Posterior vena cava (tissue), 2 donors: ENCODE results near the gene NUDT3. TPM values are rescaled to one million over a fixed set of nuclear protein-coding genes. Genes with fewer than 3 reads are reported as not detected.
A peak's percentile ranks its signal among the peaks of the same experiment; 100 is the strongest.
"Not testable (repeated sequence)": the region's sequence is repeated elsewhere in the genome, so short reads cannot be mapped to it uniquely, and the experiment has no call there.

Experiments
- DNase-seq: peaks from one replicate; pipeline ENCODE4 v3.0.0-alpha.2; 2020; ENCODE audit warnings: low spot score
- intact Hi-C, 2 donors: fragments of 100-400 bp; cut with DNase I; formaldehyde crosslinking; loops; one replicate each; pipeline versions ENCODE4 v1.14.1 to v1.14.2; 2022 to 2023
- total RNA-seq, 2 donors: library from RNA; stranded (reverse); fragmentation: NEBNext Ultra II Directional; extraction: Animal tissue kit (Norgen Biotek cat#: 25700); gene quantifications; one replicate each; pipeline ENCODE4 v1.2.1, GENCODE V29; 2021
- donor health status: DM: yes; HTN: yes; CAD: no.
- donor health status: DM: yes; HTN: yes; CAD: no.

NUDT3 gene
- total RNA-seq, 2 donors from 2014 or later = 41.9 to 49.9 TPM

DNA sequence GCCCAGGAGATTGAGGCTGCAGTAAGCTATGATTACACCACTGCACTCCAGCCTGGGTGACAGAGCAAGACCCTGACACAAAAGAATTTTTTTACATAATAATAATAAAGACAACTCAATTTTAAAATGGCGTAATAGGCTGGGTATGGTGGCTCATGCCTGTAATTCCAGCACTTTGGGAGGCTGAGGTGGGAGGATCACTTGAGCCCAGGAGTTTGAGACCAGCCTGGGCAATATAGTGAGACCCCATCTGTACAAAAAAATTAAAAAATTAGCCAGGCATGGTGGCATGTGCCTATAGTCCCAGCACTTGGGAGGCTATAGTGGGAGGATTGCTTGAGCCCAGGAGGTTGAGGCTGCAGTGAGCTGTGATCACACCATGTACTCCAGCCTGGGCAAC, 15.4 kb upstream of the NUDT3 start:
- intact Hi-C loops, DNase-seq: not testable (repeated sequence)

DNA sequence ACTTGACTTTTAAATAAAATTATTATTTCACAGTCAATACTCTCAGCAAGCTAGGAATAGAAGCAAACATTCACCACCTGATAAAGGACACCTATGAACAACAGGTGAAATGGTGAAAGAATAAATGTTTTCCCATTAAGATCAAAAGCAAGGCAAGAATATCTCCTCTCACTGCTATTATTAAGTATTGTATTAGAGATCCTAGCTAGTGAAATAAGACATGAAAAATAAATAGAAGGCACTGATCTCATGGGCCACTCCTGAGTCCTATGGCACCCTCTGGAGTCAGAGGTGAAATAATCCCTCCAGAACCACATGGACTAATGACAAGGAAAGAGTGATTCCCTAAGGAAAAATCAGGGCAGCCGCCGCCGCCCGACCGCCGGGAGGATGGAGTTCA, 4.0 kb upstream of the NUDT3 start:
- no peak for DNase-seq
- intact Hi-C loops = no loop called here

DNA sequence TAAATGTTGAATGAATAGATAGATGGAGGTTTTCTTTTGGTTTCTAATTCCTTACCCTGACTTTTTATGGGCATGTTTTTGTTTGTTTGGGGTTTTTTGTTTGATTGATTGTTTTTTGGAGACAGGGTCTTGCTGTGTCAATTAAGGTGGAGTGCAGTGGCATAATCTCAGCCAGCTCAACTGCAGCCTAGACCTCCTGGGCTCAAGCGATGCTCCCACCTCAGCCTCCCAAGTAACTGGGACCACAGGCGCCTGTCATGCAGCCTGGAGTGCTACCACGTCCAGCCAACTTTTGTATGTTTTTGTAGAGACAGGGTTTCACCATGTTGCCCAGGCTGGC, 1.5 kb upstream of the NUDT3 start:
- no peak for DNase-seq
- intact Hi-C loops = no loop called here

GRCh38 chr6:34393191-34393965, 909 bp upstream of the NUDT3 start:
- DNase-seq = no peak
- intact Hi-C loops = no loop called here

DNA sequence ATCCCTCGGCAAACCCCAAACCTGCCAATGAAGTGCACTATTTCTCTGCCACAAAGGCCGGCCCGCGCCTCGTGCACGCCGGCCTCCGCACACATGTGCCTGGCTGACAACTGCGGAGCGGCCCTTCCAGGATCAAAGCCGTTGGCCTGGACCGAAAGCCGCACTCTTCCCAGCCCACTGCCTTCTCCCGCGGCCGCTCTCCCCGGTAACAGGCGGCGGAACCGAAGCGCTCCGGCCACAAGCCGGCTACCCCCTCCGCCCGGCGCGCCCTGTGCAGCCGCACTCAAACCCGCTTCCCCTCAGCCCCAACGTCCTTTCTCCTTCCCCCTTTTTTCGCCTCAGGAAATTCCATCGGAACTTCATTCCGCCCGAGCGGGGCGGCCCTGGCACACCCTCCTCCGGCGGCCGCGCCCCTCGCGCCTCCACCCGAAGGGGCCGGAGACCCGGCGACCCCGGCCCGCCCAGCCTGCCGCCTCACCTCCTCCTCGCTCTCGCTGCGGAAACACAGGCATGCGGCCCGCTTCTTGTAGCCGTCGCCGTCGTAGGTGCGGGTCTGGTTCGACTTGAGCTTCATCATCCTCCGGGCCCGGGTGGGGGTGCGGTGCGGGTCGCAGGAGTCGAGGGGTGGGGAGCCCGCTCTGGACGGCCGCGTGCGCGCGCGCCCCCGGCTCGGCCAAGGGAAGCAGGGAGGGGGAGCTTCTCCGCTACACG, 528 bp downstream of the NUDT3 start:
- intact Hi-C loops = no loop called here
- peak; percentile 89 for DNase-seq

GRCh38 chr6:34391473-34391785, 1.0 kb downstream of the NUDT3 start:
- DNase-seq = no peak
- intact Hi-C loops = no loop called here

DNA sequence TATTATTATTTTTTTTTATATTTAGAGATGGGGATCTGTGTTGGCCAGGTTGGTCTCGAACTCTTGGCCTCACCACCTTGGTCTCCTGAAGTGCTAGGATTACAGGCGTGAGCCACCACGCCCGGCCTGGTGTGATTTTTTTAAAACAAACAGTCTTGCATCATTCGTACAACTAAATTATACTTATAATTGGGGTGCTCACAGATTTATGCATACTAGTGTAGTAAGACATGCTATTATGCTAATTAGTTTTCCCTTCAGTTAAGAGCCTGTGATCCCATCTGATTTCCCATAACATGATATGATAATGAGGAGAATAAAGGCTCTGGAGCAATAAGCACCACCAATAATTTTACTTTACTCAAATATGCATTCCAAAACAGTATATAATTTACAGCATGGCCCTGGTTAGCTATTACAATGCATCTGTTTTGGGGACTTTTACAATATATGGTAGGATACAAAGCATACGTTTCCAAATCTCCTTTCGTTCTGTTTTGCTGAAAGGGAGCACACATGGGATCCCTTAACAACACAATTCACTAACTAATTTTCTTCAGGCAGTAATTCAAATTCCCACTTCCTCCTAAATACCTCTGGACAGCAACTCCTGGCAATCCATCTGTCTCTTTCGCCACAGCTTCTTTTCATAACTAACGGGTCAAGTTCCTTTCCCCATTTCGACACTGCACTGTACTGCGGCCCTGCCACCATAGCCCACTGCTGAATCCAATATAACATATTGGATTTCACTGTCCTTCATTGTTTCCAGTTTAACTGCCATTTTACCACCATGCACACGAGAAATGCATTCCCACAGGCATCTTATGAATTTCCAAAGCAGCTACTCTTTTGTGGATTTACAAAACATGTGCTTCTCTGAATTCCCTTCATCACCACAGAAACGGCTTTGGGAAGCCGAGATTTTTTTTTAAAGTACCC, 1.7 kb downstream of the NUDT3 start:
- peak; percentile 74 for DNase-seq
- intact Hi-C loops = no loop called here

- DNase-seq = no peak
- intact Hi-C loops = no loop called here
These were observed 3.4 kb downstream of the NUDT3 start for GRCh38 chr6:34389034-34389433.

GRCh38 chr6:34388421-34388820, 4.0 kb downstream of the NUDT3 start:
- intact Hi-C loops = no loop called here
- no peak for DNase-seq

- DNase-seq = no peak
- intact Hi-C loops = no loop called here
These were observed 5.9 kb downstream of the NUDT3 start for GRCh38 chr6:34386316-34387137.

- DNase-seq = no peak
- intact Hi-C loops = no loop called here
These were observed 6.7 kb downstream of the NUDT3 start for GRCh38 chr6:34385793-34386195.

GRCh38 chr6:34384321-34385153, 7.9 kb downstream of the NUDT3 start:
- DNase-seq = no peak
- intact Hi-C loops = no loop called here

DNA sequence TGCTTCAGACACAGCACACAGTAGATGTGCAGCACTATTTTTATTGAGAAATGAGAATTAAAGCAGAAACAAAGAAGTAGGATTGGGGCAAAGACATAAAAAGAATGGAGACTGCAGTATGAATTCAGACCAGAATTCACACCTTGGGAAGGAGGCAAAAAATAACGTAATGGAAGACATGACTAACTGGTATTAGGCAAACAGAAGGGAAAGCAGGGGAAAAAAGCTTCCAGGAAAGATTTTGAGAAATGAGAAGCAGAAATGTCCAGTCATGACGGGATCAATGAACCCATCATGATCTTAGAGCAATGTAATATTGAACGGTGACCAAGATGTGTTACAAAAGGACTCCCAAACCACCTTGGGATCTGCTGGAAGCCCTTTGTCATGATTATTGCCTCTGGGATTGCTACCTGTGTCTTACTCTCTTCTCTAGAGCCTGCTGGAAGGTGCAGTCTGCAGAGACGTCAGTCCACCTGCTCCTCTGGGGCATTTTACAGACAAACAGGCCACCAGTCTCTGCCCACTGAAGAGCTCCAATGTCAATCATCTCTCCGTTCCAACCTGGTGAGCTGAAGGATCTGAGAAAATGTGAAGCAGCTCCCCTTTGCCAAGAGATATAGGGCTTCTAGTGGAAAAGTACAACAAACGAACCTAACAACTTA, 8.7 kb downstream of the NUDT3 start:
- intact Hi-C loops = no loop called here
- DNase-seq = no peak

GRCh38 chr6:34383161-34383631, 9.3 kb downstream of the NUDT3 start:
- no peak for DNase-seq
- intact Hi-C loops = no loop called here

DNA sequence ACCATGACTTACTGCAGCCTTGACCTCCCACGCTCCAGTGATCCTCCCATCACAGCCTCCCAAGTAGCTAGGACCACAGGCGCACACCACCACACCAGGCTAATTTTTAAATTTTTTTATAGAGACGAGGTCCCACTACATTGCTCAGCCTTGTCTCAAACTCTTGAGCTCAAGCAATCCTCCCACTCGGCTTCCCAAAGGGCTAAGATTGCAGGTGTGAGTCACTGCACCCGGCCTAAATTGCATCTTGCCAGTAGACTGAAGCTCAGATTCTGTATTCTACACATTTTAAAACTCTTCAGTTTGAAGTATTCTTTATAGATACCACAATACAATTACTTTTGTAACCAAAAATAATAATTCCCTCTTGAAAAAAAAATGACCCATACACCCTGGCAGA, 11.4 kb downstream of the NUDT3 start:
- DNase-seq = no peak
- intact Hi-C loops = no loop called here

GRCh38 chr6:34378470-34378869, 14.0 kb downstream of the NUDT3 start:
- no peak for DNase-seq
- intact Hi-C loops = no loop called here

- intact Hi-C loops = no loop called here
- DNase-seq = no peak
These were observed 14.5 kb downstream of the NUDT3 start for GRCh38 chr6:34377984-34378383.

- intact Hi-C loops, DNase-seq: not testable (repeated sequence)
These were observed 14.9 kb downstream of the NUDT3 start for GRCh38 chr6:34377571-34377970.
